Cerebellar cortex (tissue), 1 donor: ENCODE results near the gene CYP4F8.
A peak's percentile ranks its signal among the peaks of the same experiment; 100 is the strongest.

ENCODE experiments used
- DNase-seq: peaks from one replicate; pipeline ENCODE4 v3.0.0-alpha.2; 2015; ENCODE audit warnings: low spot score

Gene CYP4F8

GRCh38 chr19:15616183-15616582, 1.2 kb downstream of the CYP4F8 start:
- no peak for DNase-seq

- no peak for DNase-seq
Observed at GRCh38 chr19:15616627-15617270, 1.7 kb downstream of the CYP4F8 start.

- DNase-seq = no peak
Observed at GRCh38 chr19:15618321-15618720, 3.3 kb downstream of the CYP4F8 start.

GRCh38 chr19:15621801-15622200, 6.8 kb downstream of the CYP4F8 start:
- no peak for DNase-seq

- DNase-seq = no peak
Observed at GRCh38 chr19:15622991-15623390, 8.0 kb downstream of the CYP4F8 start.

GRCh38 chr19:15623711-15624318, 8.8 kb downstream of the CYP4F8 start:
- DNase-seq = no peak

- DNase-seq = no peak
Observed at GRCh38 chr19:15628236-15629002, 13.4 kb downstream of the CYP4F8 start.

- peak; percentile 71 for DNase-seq
Observed at GRCh38 chr19:15629003-15629880, 14.2 kb downstream of the CYP4F8 start.

- DNase-seq = peak; percentile 41
Observed at GRCh38 chr19:15631817-15632216, 16.8 kb downstream of the CYP4F8 start.

GRCh38 chr19:15633082-15633835, 18.2 kb downstream of the CYP4F8 start:
- no peak for DNase-seq

- DNase-seq = no peak
Observed at GRCh38 chr19:15634105-15634504, 19.1 kb downstream of the CYP4F8 start.

GRCh38 chr19:15635016-15635805, 20.2 kb downstream of the CYP4F8 start:
- DNase-seq = no peak

- no peak for DNase-seq
Observed at GRCh38 chr19:15636026-15636425, 21.0 kb downstream of the CYP4F8 start.

GRCh38 chr19:15639596-15639995, 24.6 kb downstream of the CYP4F8 start:
- DNase-seq = no peak

- no peak for DNase-seq
Observed at GRCh38 chr19:15640294-15640903, 25.4 kb downstream of the CYP4F8 start, which contains the start of gene CYP4F3. TSS of gene CYP4F3 (plus strand) at chr19:15640897. CDS start at chr19:15641416, 519 bp downstream.

- no peak for DNase-seq
Observed at GRCh38 chr19:15640904-15641597, 26.0 kb downstream of the CYP4F8 start.

GRCh38 chr19:15641901-15642491, 27.0 kb downstream of the CYP4F8 start:
- no peak for DNase-seq

- no peak for DNase-seq
Observed at GRCh38 chr19:15642807-15643206, 27.8 kb downstream of the CYP4F8 start.

GRCh38 chr19:15643387-15643786, 28.4 kb downstream of the CYP4F8 start:
- no peak for DNase-seq
